Measurements from ENCODE around the gene LAMTOR3.

DNA sequence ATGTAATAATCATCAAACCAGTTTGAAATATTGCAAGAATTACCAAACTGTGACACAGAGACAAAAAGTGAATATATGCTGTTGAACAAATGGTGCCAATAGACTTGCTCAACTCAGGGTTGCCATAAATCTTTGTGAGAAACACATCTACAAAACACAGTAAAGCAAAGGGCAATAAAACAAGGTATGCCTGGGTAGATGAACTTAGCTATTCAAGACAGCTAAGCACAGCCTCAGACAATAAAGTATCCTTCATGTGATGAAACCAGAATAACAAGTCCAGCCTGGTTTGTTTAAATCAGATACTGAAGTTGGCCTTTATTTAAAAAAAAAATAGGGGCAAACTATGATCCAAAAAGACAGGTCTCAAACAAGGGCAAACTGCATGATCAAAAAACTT is 19.2 kb downstream of the LAMTOR3 start:
- TF ChIP-seq, protein P1, sequence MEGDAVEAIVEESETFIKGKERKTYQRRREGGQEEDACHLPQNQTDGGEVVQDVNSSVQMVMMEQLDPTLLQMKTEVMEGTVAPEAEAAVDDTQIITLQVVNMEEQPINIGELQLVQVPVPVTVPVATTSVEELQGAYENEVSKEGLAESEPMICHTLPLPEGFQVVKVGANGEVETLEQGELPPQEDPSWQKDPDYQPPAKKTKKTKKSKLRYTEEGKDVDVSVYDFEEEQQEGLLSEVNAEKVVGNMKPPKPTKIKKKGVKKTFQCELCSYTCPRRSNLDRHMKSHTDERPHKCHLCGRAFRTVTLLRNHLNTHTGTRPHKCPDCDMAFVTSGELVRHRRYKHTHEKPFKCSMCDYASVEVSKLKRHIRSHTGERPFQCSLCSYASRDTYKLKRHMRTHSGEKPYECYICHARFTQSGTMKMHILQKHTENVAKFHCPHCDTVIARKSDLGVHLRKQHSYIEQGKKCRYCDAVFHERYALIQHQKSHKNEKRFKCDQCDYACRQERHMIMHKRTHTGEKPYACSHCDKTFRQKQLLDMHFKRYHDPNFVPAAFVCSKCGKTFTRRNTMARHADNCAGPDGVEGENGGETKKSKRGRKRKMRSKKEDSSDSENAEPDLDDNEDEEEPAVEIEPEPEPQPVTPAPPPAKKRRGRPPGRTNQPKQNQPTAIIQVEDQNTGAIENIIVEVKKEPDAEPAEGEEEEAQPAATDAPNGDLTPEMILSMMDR (IDR thresholded peaks at IDR 0.05; ENCODE audit: poor library complexity) = no peak
- TF ChIP-seq EZH2phosphoT487 (IDR thresholded peaks at IDR 0.05; ENCODE audit: low read depth, severe bottlenecking, unreplicated experiment) = no peak
- no peak for TF ChIP-seq EZH2 (IDR thresholded peaks at IDR 0.05; ENCODE audit: borderline replicate concordance)

Data from hepatocyte (in vitro differentiated cells).